Endothelial cell of umbilical vein (primary cell): ENCODE measurements around the gene ENO4. TPM values are rescaled to one million over a fixed set of nuclear protein-coding genes. Genes with fewer than 3 reads are reported as not detected.

Experiments
- BruUV-seq: library from RNA; stranded (reverse); fragments of 400-500 nt; replicated peaks from 2 replicates; lab custom pipeline; 2021; lab: Mats Ljungman, UMichigan
- CTCF ChIA-PET: fragments of 300-600, 350-600 bp; sonication (Branson Sonifier 250); formaldehyde crosslinking; loops from one replicate; lab custom pipeline; 2021; ENCODE audit warnings: antibody characterized with exemption, inconsistent platforms; lab: Charles Lee
- POLR2A ChIA-PET: fragments of 300-600, 350-600 bp; sonication (Branson Sonifier 250); formaldehyde crosslinking; loops from one replicate; lab custom pipeline; 2021; ENCODE audit warnings: antibody characterized with exemption, inconsistent platforms; lab: Charles Lee
- DNase-seq: peaks from one replicate; pipeline ENCODE4 v3.0.0-alpha.2; 2011; ENCODE audit warnings: low read depth, low spot score
- FAIRE-seq: peaks from 2 replicates; lab custom pipeline; 2011; peaks lifted over from hg19 to GRCh38; lab: Jason Lieb, UNC
- H2AFZ ChIP-seq: 2 replicates; pipeline ENCODE4 v1.6.0; 2012; ENCODE audit warnings: low read depth, low read length, control low read depth, inconsistent platforms
- H3K27ac ChIP-seq: 2 replicates; pipeline ENCODE4 v1.5.1; 2011; ENCODE audit warnings: low read depth, mild to moderate bottlenecking, control low read depth, low read length, moderate library complexity; ENCODE audit not compliant: insufficient read depth
- H3K27me3 ChIP-seq, 2 experiments: 2 replicates each; pipeline versions ENCODE4 v1.6.0 to v1.6.1; 2011; ENCODE audit warnings: low read length in 2 of 2, mixed read lengths in 1 of 2; ENCODE audit not compliant: control insufficient read depth in 2 of 2, insufficient read depth in 2 of 2
- H3K36me3 ChIP-seq, 2 experiments: 2 replicates in 1 of 2; 3 replicates in 1 of 2; pipeline ENCODE4 v1.5.1; 2011; ENCODE audit warnings: low read length in 2 of 2, mild to moderate bottlenecking in 1 of 2, moderate library complexity in 1 of 2; ENCODE audit not compliant: control insufficient read depth in 2 of 2, insufficient read depth in 2 of 2; ENCODE audit errors: extremely low read depth in 1 of 2
- H3K4me1 ChIP-seq: 3 replicates; pipeline ENCODE4 v1.5.1; 2011; ENCODE audit warnings: mild to moderate bottlenecking, low read length; ENCODE audit not compliant: control insufficient read depth, insufficient read depth; ENCODE audit errors: extremely low read depth
- H3K4me2 ChIP-seq: 2 replicates; pipeline ENCODE4 v1.6.1; 2011; ENCODE audit warnings: low read length, control low read depth, mixed read lengths; ENCODE audit not compliant: insufficient read depth
- H3K4me3 ChIP-seq, 3 experiments: fragments of 200-600 bp in 1 of 3; sonication (generic), shearing (Covaris generic) in 1 of 3; replicated peaks in 1 of 3; 2 replicates each; pipeline ENCODE4 v1.5.1; 2011 to 2016; ENCODE audit warnings: control low read depth in 3 of 3, low read length in 3 of 3, mild to moderate bottlenecking in 2 of 3, inconsistent platforms in 1 of 3, low read depth in 1 of 3, moderate library complexity in 1 of 3; ENCODE audit not compliant: insufficient read depth in 1 of 3
- H3K79me2 ChIP-seq: 2 replicates; pipeline ENCODE4 v1.6.0; 2012; ENCODE audit warnings: low read length, inconsistent platforms; ENCODE audit not compliant: control insufficient read depth, insufficient read depth
- H3K9ac ChIP-seq: replicated peaks from 2 replicates; pipeline ENCODE3; 2011; ENCODE audit warnings: low read length, control low read depth; ENCODE audit not compliant: insufficient read depth; ENCODE audit errors: extremely low read depth
- H3K9me1 ChIP-seq: replicated peaks from 3 replicates; pipeline ENCODE4 v1.6.0; 2011; ENCODE audit warnings: mild to moderate bottlenecking, low read length; ENCODE audit not compliant: control insufficient read depth, insufficient read depth; ENCODE audit errors: extremely low read depth
- H3K9me3 ChIP-seq: replicated peaks from 2 replicates; pipeline ENCODE4 v1.5.1; 2012; ENCODE audit warnings: low read length, inconsistent platforms; ENCODE audit not compliant: control insufficient read depth, insufficient read depth
- H4K20me1 ChIP-seq: replicated peaks from 2 replicates; pipeline ENCODE3; 2011; ENCODE audit warnings: mild to moderate bottlenecking, low read length; ENCODE audit not compliant: control insufficient read depth, insufficient read depth; ENCODE audit errors: extremely low read depth
- EZH2 ChIP-seq: IDR thresholded peaks from 2 replicates; pipeline ENCODE4 v1.6.1; 2012; ENCODE audit warnings: borderline replicate concordance, low read depth, mild to moderate bottlenecking, moderate library complexity, low read length, inconsistent platforms; ENCODE audit not compliant: severe bottlenecking
- FOS ChIP-seq: IDR thresholded peaks from 2 replicates; pipeline ENCODE4 v1.6.1; 2011; ENCODE audit warnings: mild to moderate bottlenecking, low read length, moderate library complexity, borderline replicate concordance; ENCODE audit not compliant: insufficient read depth
- GATA2 ChIP-seq: IDR thresholded peaks from 2 replicates; pipeline ENCODE4 v1.7.0; 2011; ENCODE audit warnings: low read depth, mild to moderate bottlenecking, moderate library complexity, mixed read lengths, low read length; ENCODE audit not compliant: insufficient read length, insufficient read depth
- JUN ChIP-seq: IDR thresholded peaks from 2 replicates; pipeline ENCODE4 v1.6.1; 2011; ENCODE audit warnings: borderline replicate concordance, low read depth; ENCODE audit not compliant: insufficient read length, insufficient read depth
- MYC ChIP-seq: IDR thresholded peaks from one replicate; pipeline ENCODE4 v1.6.1; 2011; ENCODE audit warnings: mild to moderate bottlenecking, low read depth, low read length
- POLR2A ChIP-seq: IDR thresholded peaks from 2 replicates; pipeline ENCODE4 v1.6.1; 2012; ENCODE audit warnings: low read depth, mild to moderate bottlenecking, control low read depth, low read length
- POLR2AphosphoS5 ChIP-seq: IDR thresholded peaks from 2 replicates; pipeline ENCODE4 v1.6.1; 2012; ENCODE audit warnings: low read depth, mild to moderate bottlenecking, control low read depth, low read length, moderate library complexity; ENCODE audit not compliant: insufficient read depth
- dilution Hi-C: fragments of 300-500 bp; cut with MboI; formaldehyde crosslinking; loops from one replicate; pipeline ENCODE4 v1.15.0; 2019; ENCODE audit warnings: low sequenced_read_pairs; ENCODE audit not compliant: extremely low pct_ligation_motif_present
- intact Hi-C: fragments of 100-400 bp; cut with micrococcal nuclease; formaldehyde crosslinking; loops from one replicate; pipeline ENCODE4 v1.10.0; 2022
- polyA plus RNA-seq, 4 experiments: library from polyadenylated mRNA; depleted of rRNA in 3 of 4; stranded (reverse) in 3 of 4; unstranded in 1 of 4; fragments of >200 nt; gene quantifications; 2 replicates each; pipeline versions ENCODE4 v1.2.1 to v1.2.3, GENCODE V29; 2011 to 2012; ENCODE audit warnings: missing spikeins in 1 of 4
- total RNA-seq: library from RNA; stranded (reverse); gene quantifications from 2 replicates; pipeline ENCODE4 v1.2.3, GENCODE V29; 2021
- TF ChIP-seq, protein P1 (sequence below), 2 donors: IDR thresholded peaks; 1 replicate in 1 of 2; 2 replicates in 1 of 2; pipeline ENCODE4 v1.5.1; 2011; ENCODE audit warnings: low read length in 2 of 2, mild to moderate bottlenecking in 2 of 2, moderate library complexity in 2 of 2, control low read depth in 1 of 2, inconsistent platforms in 1 of 2, low read depth in 1 of 2; ENCODE audit not compliant: insufficient read depth in 1 of 2; ENCODE audit errors: extremely low read depth in 1 of 2
- TF ChIP-seq, protein P2 (sequence below): IDR thresholded peaks from 2 replicates; pipeline ENCODE4 v1.6.1; 2011; ENCODE audit not compliant: insufficient read depth, insufficient read length

ENO4 gene
- total and polyA plus RNA-seq, 2 donors (not counting 3 experiments of a cell fraction or from before 2014, with no cell fraction given): 0.08 TPM; not detected in 1

DNA sequence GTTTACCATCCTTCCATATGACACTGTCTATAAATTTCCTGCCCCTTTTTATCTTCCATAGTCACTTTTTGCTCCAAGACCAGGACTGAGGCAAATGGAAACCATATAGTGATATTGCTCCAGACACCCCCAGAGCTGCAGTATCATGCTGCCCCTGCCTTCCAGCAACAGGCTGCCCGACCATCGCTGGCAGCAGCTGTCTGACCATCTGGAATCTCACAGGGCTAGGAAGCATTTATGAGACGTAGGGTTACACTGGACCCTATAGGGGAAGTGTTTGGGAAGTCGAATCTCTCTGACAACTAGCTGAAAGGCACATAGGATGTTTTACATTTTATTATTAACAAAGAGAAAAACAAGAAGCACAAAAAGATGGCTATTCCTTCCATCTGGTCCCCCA lies 19.4 kb downstream of the ENO4 start:
- no TSS peak for BruUV-seq
- ChIA-PET CTCF (no interaction called here), POLR2A (no interaction called here)
- peaks cover 3 to 5% of the 10 kb centered on the region in 2 experiments for H3K27me3 ChIP-seq
- FAIRE-seq (no peak), DNase-seq (no peak)
- dilution Hi-C loops: no loop called here
- no peak overlapping the region for H3K9ac ChIP-seq
- no peak overlapping the region for H3K4me3 ChIP-seq
- H4K20me1 ChIP-seq: no peaks in the 10 kb centered on the region
- H3K9me1 ChIP-seq: no peaks in the 10 kb centered on the region
- intact Hi-C loops: no loop called here
- H3K4me2 ChIP-seq: no peak overlapping the region
- H3K36me3 ChIP-seq: no peaks in the 10 kb centered on the region
- TF ChIP-seq, protein P1, sequence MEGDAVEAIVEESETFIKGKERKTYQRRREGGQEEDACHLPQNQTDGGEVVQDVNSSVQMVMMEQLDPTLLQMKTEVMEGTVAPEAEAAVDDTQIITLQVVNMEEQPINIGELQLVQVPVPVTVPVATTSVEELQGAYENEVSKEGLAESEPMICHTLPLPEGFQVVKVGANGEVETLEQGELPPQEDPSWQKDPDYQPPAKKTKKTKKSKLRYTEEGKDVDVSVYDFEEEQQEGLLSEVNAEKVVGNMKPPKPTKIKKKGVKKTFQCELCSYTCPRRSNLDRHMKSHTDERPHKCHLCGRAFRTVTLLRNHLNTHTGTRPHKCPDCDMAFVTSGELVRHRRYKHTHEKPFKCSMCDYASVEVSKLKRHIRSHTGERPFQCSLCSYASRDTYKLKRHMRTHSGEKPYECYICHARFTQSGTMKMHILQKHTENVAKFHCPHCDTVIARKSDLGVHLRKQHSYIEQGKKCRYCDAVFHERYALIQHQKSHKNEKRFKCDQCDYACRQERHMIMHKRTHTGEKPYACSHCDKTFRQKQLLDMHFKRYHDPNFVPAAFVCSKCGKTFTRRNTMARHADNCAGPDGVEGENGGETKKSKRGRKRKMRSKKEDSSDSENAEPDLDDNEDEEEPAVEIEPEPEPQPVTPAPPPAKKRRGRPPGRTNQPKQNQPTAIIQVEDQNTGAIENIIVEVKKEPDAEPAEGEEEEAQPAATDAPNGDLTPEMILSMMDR (IDR thresholded peaks at IDR 0.05; ENCODE audit: extremely low read depth in 1 of 2, insufficient read depth in 1 of 2, low read depth in 1 of 2, low read length in 2 of 2): no peak
- no peak for TF ChIP-seq POLR2AphosphoS5
- TF ChIP-seq EZH2: no peak
- TF ChIP-seq, protein P2, sequence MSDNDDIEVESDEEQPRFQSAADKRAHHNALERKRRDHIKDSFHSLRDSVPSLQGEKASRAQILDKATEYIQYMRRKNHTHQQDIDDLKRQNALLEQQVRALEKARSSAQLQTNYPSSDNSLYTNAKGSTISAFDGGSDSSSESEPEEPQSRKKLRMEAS: no peak
- TF ChIP-seq FOS: no peak
- no peak for TF ChIP-seq MYC
- TF ChIP-seq GATA2: no peak
- no peak for TF ChIP-seq POLR2A
- TF ChIP-seq JUN: no peak
- no peaks in the 10 kb centered on the region for H3K9me3 ChIP-seq
- H3K27ac ChIP-seq: no peak overlapping the region
- H3K79me2 ChIP-seq: no peaks in the 10 kb centered on the region
- no peak overlapping the region for H2AFZ ChIP-seq
- H3K4me1 ChIP-seq: no peaks in the 10 kb centered on the region
